WI38 (cell line): ENCODE measurements around the gene ARL2.

ENCODE experiments used
- H3K4me3 ChIP-seq: 2 replicates; pipeline ENCODE4 v1.5.1; 2011; ENCODE audit warnings: low read depth, mild to moderate bottlenecking, control low read depth, low read length
- CTCF ChIP-seq: IDR thresholded peaks from 2 replicates; pipeline ENCODE4 v1.5.1; 2012; ENCODE audit warnings: low read depth, mild to moderate bottlenecking, control low read depth, low read length

ARL2 gene

GRCh38 chr11:65059523-65059922 lies 45.6 kb downstream of the ARL2 start:
- H3K4me3 ChIP-seq: no peak overlapping the region
- TF ChIP-seq CTCF: no peak

GRCh38 chr11:65059959-65060824 lies 46.2 kb downstream of the ARL2 start:
- no peak for TF ChIP-seq CTCF
- H3K4me3 ChIP-seq: no peak overlapping the region

GRCh38 chr11:65060913-65061408 lies 47.0 kb downstream of the ARL2 start:
- no peak for TF ChIP-seq CTCF
- no peak overlapping the region for H3K4me3 ChIP-seq

- no peak overlapping the region for H3K4me3 ChIP-seq
- TF ChIP-seq CTCF: no peak
Measured at GRCh38 chr11:65063532-65063931, 49.6 kb downstream of the ARL2 start.

GRCh38 chr11:65064847-65065240 lies 50.9 kb downstream of the ARL2 start:
- no peak for TF ChIP-seq CTCF
- H3K4me3 ChIP-seq: no peak overlapping the region

- TF ChIP-seq CTCF: no peak
- no peak overlapping the region for H3K4me3 ChIP-seq
Measured at GRCh38 chr11:65065851-65066250, 51.9 kb downstream of the ARL2 start.

GRCh38 chr11:65066315-65066714 lies 52.4 kb downstream of the ARL2 start:
- TF ChIP-seq CTCF: no peak
- H3K4me3 ChIP-seq: no peak overlapping the region
